Stomach (tissue), 4 donors: ENCODE measurements around the gene TMCO4.

Experiments
- CTCF ChIP-seq, 7 experiments: fragments of 450-650 bp in 4 of 7; fragments of 200-600 bp in 3 of 7; sonication (generic) in 3 of 7; IDR thresholded peaks; one replicate each; pipeline ENCODE4 v1.5.1; 2016 to 2019; ENCODE audit warnings: antibody characterized with exemption in 7 of 7, control low read depth in 2 of 7, mild to moderate bottlenecking in 1 of 7
- POLR2AphosphoS5 ChIP-seq, 3 donors: sonication (generic); formaldehyde crosslinking; IDR thresholded peaks; one replicate each; pipeline ENCODE4 v1.6.1; 2016; ENCODE audit warnings: antibody characterized with exemption in 3 of 3

DNA sequence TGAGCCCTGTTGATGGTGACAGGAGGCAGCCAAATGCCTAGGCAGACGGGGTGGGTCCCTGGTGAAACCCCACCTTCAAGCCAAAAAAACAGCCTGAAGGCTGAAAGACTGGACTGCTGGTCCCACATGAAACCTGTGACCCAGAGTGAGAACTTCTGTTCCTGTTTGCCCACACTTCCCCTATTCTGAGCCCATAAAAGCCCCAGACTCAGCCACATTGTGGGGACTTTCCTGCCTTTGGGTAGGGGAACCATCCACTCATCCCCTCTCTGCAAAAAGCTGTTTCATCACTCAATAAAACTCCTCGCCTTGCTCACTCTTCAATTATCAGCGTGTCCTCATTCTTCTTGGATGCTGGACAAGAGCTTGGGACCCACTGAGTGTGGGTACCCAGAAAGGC lies 109.9 kb downstream of the TMCO4 start:
- no peak for TF ChIP-seq CTCF (IDR thresholded peaks at IDR 0.05)
- TF ChIP-seq POLR2AphosphoS5 (IDR thresholded peaks at IDR 0.05): no peak
